ENCODE data around the gene STAT2. TPM values are rescaled to one million over a fixed set of nuclear protein-coding genes. Genes with fewer than 3 reads are reported as not detected.
A peak's percentile ranks its signal among the peaks of the same experiment; 100 is the strongest.

STAT2 gene
- total and polyA plus RNA-seq, 2 of the 13 experiments (the other 11 are each of a cell fraction or from before 2014, with no cell fraction given) = 43.5 to 84.6 TPM

GRCh38 chr12:56362130-56363059 is 2.5 kb upstream of the STAT2 start, which contains the start of gene APOF (continued):
- TF ChIP-seq KDM1A (CRISPR knock-in tag; IDR thresholded peaks at IDR 0.05) (no peak), ZFP91 (CRISPR knock-in tag; IDR thresholded peaks at IDR 0.05; ENCODE audit: borderline replicate concordance) (no peak; the same call in 1 of the 2 replicates), ARID4A (CRISPR knock-in tag; IDR thresholded peaks at IDR 0.05; ENCODE audit: borderline replicate concordance) (peak; percentile 50; the same call in 1 of the 2 replicates), ZNF576 (CRISPR knock-in tag; IDR thresholded peaks at IDR 0.05) (no peak), HHEX (CRISPR knock-in tag; IDR thresholded peaks at IDR 0.05) (peak; percentile 48; the same call in 1 of the 2 replicates), DDIT3 (CRISPR knock-in tag; IDR thresholded peaks at IDR 0.05) (no peak), ZNF749 (CRISPR knock-in tag; IDR thresholded peaks at IDR 0.05; ENCODE audit: borderline replicate concordance) (no peak), ZNF44 (CRISPR knock-in tag; IDR thresholded peaks at IDR 0.05) (no peak), THAP9 (CRISPR knock-in tag; IDR thresholded peaks at IDR 0.05; ENCODE audit: borderline replicate concordance) (no peak), ZNF615 (CRISPR knock-in tag; IDR thresholded peaks at IDR 0.05; ENCODE audit: borderline replicate concordance) (no peak), POLR2A (IDR thresholded peaks at IDR 0.05; ENCODE audit: insufficient read depth in 1 of 2, low read depth in 2 of 2, low read length in 2 of 2) (peak; percentile 41 to 47; a peak in 1 of 4 replicates), ZNF616 (CRISPR knock-in tag; IDR thresholded peaks at IDR 0.05; ENCODE audit: low read depth) (no peak), BHLHE40 (IDR thresholded peaks at IDR 0.05; ENCODE audit: low read length) (no peak), CENPT (CRISPR knock-in tag; IDR thresholded peaks at IDR 0.05; ENCODE audit: low read depth) (no peak), ZNF607 (CRISPR knock-in tag; IDR thresholded peaks at IDR 0.05; ENCODE audit: borderline replicate concordance) (no peak), SAFB2 (CRISPR knock-in tag; IDR thresholded peaks at IDR 0.05; ENCODE audit: borderline replicate concordance, low read depth) (no peak), SMARCE1 (IDR thresholded peaks at IDR 0.05; ENCODE audit: borderline replicate concordance) (no peak), ZBTB14 (CRISPR knock-in tag; IDR thresholded peaks at IDR 0.05) (no peak)
